ENCODE data around the gene ANO2.
"Not testable (repeated sequence)": the region's sequence is repeated elsewhere in the genome, so short reads cannot be mapped to it uniquely, and the experiment has no call there.

Gene ANO2

DNA sequence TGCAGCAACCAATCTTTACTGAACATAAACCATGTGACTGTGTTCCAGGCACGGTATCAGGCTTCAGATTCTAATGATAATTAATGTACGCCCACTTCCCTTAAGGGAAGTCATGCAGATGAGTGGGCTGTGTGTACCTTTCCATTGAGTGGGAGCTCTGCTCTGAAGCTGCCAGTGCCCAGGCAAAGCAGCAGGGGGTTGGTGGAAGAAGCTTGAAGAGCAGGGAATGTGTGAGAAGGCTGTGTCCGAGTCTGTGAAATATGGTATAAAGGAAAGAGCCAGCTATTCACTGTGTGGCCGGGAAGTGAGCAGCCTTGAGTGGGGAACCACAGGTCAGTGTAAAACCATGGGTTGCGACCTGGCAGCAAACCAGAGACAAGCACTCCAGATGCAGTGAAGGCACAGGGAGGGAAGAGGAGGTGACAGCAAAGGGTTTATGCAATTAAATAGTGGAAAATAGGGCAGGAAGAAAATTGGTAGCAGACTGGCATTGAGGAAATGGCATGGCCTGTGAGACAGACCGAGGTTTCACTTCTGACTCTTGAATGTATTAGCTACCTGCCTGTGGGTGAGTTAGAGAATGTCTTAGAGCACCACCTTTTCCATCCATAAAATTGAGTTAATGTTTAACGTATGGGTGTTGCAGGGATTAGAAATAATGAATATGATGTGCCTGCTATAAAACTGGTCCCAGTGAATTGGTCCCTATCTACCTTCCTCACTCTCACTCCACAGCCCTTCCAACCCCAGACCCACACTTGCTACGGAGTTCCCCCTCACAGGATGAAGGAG lies 396.7 kb downstream of the ANO2 start:
- no peak for DNase-seq (ENCODE audit: low read depth)

DNA sequence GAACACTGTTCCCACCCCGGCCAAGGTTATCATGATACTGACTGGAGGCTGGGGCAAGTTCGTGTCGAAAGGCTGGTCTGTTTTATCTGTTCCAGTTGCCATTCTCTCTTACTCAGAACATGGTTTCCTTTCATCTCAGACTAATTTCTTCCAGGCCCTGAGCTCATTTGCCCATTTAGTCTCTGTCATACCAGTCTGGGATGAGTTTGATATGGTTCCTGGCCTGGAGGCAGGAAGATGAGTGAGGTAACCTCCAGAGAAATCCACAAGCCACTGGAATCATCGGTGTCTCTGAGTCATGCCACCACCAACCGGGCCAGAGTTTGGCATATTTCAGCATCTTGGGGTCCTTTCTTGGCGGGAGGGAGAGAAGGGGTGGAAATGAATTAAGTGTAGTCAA lies 398.4 kb downstream of the ANO2 start:
- no peak for DNase-seq (ENCODE audit: low read depth)

DNA sequence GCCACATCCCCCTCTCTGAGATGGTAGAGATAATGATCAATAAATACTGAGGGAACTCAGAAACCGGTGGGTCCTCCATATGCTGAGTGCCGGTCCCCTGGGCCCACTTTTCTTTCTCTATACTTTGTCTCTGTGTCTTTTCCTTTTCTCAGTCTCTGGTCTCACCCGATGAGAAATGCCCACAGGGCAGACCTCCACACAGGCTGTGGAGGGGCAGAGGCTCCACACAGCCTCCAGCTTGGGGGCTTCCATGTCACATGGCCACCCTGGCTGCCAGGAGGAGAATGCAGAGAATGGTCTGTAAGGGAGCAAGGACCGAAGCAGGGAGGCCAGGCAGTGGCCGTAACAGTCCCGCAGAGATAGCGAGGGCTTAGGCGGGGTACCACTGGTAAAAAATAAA lies 407.3 kb downstream of the ANO2 start:
- no peak for DNase-seq (ENCODE audit: low read depth)

DNA sequence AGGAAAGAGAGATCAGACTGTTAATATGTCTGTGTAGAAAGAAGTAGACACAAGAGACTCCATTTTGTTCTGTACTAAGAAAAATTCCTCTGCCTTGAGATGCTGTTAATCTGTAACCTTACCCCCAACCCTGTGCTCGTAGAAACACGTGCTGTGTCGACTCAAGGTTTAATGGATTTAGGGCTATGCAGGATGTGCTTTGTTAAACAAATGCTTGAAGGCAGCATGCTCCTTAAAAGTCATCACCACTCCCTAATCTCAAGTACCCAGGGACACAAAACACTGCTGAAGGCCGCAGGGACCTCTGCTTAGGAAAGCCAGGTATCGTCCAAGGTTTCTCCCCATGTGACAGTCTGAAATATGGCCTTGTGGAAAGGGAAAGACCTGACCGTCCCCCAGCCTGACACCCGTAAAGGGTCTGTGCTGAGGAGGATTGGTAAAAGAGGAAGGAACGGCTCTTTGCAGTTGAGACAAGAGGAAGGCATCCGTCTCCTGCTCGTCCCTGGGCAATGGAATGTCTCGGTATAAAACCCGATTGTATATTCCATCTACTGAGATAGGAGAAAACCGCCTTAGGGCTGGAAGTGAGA lies 407.9 kb downstream of the ANO2 start:
- DNase-seq (ENCODE audit: low read depth), result not testable (repeated sequence)

- no peak for DNase-seq (ENCODE audit: low read depth)
Measured at GRCh38 chr12:5535541-5535940, 409.5 kb downstream of the ANO2 start.

GRCh38 chr12:5534426-5535199 lies 410.4 kb downstream of the ANO2 start:
- DNase-seq (ENCODE audit: low read depth), result no peak

- DNase-seq (ENCODE audit: low read depth), result no peak
Measured at GRCh38 chr12:5533368-5533767, 411.7 kb downstream of the ANO2 start.

DNA sequence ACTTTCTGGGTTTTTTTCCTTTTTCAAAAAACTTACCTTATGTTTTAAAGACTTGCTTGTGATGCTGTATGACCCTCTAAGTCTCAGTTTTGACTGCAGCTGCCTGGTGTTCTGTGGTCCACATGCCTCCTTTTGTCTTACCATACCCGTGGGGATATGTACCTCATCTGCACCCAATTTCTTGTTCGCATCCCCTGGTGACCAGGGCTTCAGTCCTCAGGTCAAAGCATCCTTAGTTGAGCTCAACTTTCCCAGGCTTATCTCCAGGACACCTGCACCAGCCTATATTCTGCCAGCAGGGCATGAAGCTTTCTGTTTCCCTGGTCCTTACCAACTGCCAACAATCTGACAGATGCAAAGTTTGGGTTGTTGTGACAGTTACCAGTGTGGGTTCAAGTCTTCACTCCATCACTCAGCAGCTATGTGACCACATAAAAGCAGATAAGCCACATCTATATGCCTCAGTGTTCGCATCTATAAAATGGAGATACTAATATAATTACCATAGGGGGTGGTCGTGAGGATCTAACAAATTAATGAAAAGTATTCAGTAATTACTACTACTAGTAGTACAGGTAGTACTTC lies 419.2 kb downstream of the ANO2 start:
- no peak for DNase-seq (ENCODE audit: low read depth)

GRCh38 chr12:5524769-5525436 lies 420.2 kb downstream of the ANO2 start:
- no peak for DNase-seq (ENCODE audit: low read depth)

- DNase-seq (ENCODE audit: low read depth), result no peak
Measured at GRCh38 chr12:5524116-5524768, 420.8 kb downstream of the ANO2 start.

DNA sequence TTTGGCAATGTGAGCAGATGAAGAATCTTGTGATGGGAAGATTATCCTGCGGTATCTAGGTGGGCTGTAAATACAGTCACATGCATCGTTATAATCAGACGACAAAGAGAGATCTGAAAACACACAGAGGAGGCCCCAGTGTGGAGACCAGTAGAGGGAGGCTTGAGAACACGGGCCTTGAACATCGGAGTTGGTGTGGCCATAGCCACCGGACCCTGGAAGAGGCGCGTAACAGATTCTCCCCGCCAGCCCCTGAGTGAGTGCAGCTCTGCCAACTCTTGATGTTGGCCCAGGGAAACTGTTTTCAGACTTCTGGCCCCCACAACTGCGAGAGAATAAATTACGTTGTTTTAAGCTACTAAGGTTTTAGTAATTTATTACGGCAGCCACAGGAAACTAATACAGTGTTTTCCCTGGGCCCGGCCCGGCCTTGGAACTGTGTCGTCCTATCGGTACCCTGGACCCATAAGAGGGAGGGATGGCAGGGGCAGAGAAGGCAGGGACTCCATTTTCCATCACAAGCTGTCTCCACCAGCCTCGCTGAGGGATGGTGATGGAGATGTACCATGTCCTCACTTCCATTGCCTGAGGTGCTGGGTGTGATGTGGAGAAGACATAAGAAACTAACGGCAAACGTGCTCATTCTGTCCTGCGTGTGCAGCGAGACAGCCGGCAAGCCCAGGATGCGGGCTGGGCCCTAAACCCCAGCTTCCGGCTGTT lies 421.5 kb downstream of the ANO2 start:
- no peak for DNase-seq (ENCODE audit: low read depth)

DNA sequence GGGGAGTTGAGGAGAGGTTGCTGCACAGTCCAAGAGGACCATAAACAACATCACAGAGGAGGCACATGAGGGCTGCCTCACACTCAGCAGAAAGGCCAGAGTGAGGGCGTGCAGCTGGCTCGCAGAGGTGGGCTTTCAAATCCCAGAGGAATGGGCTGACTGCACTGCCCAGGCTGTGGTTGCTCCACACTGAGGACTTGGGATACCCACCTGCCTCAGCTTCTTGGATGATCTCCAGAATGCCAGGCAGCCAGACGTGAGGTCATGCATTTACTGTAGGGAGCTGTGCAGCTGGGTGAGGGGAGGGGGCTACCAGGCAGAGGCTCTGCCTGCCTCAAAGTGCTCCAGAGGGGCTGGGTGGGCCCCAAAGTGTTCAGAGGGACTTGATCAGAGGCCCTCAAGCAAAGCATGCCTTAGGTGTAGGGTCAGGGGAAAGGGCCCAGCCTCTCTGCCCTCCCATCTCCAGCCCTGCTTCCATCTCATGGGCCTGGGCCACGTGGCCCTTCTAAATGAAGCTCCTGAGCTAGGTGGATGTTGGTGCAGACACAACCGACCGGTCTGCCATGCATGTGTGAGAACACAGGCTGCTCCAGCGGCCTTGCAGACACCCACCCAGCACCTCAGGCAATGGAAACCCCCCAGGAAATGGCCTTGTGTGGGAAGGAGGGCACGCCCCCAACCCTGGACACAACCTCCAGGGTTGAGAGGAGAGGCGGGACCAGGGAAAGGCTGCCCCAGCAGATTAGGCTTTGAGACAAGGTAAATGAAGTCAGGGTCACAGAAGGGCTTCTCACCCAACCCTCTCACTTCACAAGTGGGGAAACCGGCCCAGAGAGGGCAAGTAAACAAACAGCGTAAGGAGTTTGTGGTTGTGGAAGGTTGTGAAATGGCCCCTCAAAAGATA lies 422.4 kb downstream of the ANO2 start:
- no peak for DNase-seq (ENCODE audit: low read depth)

GRCh38 chr12:5521456-5522325 lies 423.4 kb downstream of the ANO2 start:
- no peak for DNase-seq (ENCODE audit: low read depth)

- DNase-seq (ENCODE audit: low read depth), result no peak
Measured at GRCh38 chr12:5520831-5521230, 424.2 kb downstream of the ANO2 start.

GRCh38 chr12:5520037-5520436 lies 425.0 kb downstream of the ANO2 start:
- no peak for DNase-seq (ENCODE audit: low read depth)

DNA sequence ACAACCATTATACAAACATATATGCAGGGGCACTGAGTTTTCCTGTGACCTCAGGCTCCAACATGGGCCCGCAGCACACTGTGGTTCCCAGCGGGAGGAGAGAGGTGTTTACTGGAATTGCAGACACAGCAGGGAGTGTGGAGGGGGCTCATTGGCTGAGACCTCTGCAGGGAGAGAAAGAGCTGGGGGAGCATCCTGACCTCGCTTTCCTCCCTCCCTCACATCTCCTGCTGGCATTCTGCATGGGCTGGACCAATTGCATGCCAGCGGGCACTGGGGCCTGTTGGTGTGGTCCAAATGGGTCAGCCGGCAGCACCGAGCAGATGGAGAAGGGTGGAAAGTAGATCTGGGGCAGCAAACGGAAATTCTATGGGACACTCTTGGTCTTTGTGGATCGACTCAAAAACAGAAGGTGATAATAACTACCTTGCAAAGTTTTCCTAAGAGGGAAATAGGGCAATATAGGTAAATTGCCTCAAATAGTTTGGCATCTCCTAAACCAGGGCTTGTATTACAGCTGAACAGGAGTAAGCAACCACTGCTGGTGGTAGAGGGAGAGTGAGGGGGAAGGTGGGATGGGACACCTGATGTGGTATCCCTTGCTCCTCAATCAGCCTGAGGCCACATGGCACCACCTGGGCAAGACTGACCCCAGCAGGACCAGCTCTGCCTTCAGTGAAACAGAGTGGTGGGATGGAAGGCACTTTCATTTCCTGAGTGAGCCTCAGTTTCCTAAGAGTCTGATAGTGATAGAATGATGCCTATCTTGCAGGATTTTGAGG lies 426.3 kb downstream of the ANO2 start:
- no peak for DNase-seq (ENCODE audit: low read depth)

DNA sequence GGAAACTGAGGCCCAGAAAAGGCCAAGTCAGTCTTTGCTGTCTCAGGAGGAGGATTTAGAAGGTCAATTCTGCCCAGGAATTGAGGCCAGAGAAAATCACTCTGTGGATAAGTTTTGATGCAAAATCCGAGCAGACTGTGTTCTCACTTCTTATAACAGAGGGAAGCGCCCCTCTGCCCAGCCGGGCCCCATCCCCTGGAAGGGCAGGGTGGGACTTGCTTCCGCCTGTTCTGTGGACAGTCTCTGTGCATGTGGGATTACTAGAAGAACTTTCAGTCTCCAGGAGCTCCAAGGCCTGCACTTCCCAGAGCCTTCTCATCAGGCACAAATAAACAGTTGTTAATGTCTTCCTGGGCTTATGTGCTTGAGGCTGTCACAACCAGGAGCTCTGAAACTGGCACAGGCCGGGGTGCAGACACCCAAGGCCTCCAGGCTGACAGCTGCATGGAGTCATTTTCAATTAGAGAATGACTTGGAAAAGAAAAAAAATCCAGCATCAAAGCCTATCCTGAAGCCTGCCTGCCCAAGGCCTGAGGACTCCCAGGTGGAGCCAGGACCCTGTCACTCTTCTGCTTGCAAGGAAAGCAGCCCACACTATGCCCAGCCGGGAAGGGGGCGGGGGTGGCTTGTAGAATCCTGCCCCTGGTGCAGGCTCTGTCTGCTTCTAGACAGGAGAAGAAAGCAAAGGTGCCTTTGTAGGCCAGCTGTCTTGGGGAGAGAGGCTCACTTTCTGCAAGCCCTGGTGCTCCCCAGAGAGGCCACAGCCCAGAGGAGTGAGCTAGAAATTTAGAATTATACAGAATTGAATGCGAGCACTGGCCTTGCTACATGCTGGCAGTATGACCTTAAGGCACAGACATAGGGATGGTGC lies 428.5 kb downstream of the ANO2 start:
- no peak for DNase-seq (ENCODE audit: low read depth)
